T-helper 17 cell (primary cell): ENCODE measurements around the gene ZNF213. TPM values are rescaled to one million over a fixed set of nuclear protein-coding genes. Genes with fewer than 3 reads are reported as not detected.
A peak's percentile ranks its signal among the peaks of the same experiment; 100 is the strongest.

Source experiments
- ATAC-seq: fragments of 150-1000 bp; cut with Tn5 transposase; 2 replicates; pipeline ENCODE4 v1.10.0; 2021; ENCODE audit warnings: mild to moderate bottlenecking, moderate library complexity
- DNase-seq, 3 donors: peaks; one replicate each; pipeline versions ENCODE4 v3.0.0 to v3.0.0-alpha.2; 2020 to 2021
- H3K9me3 ChIP-seq: one replicate; pipeline ENCODE4 v1.7.0; 2013; ENCODE audit warnings: low read length, mild to moderate bottlenecking; ENCODE audit not compliant: control insufficient read depth, poor library complexity, severe bottlenecking
- H3K27ac Mint-ChIP-seq: one replicate; pipeline ENCODE4 v1.8.0; 2022; ENCODE audit warnings: mild to moderate bottlenecking, moderate library complexity, mixed read lengths
- H3K27me3 Mint-ChIP-seq: one replicate; pipeline ENCODE4 v1.8.0; 2022; ENCODE audit warnings: mixed read lengths
- H3K36me3 Mint-ChIP-seq: one replicate; pipeline ENCODE4 v1.8.0; 2022; ENCODE audit warnings: low read depth, mixed read lengths
- H3K4me1 Mint-ChIP-seq: one replicate; pipeline ENCODE4 v1.8.0; 2022; ENCODE audit warnings: mild to moderate bottlenecking, mixed read lengths
- H3K4me3 Mint-ChIP-seq: one replicate; pipeline ENCODE4 v1.8.0; 2022; ENCODE audit warnings: mild to moderate bottlenecking, moderate library complexity, mixed read lengths
- total RNA-seq, 4 donors: library from RNA in 2 of 4; stranded (reverse) in 2 of 4; gene quantifications; one replicate each; pipeline ENCODE4 v1.2.3 and lab custom pipeline; 2022 to 2026

ZNF213 gene
- total RNA-seq, 2 donors from 2014 or later: 3.1 to 3.4 TPM

GRCh38 chr16:3113765-3114479 is 20.9 kb upstream of the ZNF213 start:
- Mint-ChIP-seq H3K4me1 (no peaks in the 10 kb centered on the region), H3K27ac (no peak overlapping the region), H3K27me3 (peaks cover 20% of the 10 kb centered on the region), H3K36me3 (no peaks in the 10 kb centered on the region), H3K4me3 (no peak overlapping the region)
- no peak for ATAC-seq
- DNase-seq: no peak
- no peaks in the 10 kb centered on the region for H3K9me3 ChIP-seq

DNA sequence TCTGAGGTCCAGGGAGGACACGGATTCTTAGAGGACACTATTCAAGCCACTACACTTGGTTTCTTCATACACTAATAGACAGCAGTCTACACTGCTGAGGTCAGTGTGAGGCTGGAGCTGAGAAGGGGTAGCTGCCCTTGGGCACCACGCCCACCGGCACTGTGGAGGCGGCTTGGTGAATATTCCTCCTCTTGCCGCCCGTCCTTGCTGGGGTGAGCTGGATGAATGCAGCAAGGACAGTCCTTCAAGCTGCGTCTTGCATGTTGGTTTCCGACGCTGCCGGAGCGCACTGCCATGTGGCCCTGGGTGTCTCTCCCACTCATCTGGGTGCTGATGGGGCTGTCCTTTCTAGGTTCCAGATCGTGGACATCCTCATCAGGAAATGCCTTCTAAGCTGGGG is 19.8 kb upstream of the ZNF213 start:
- H3K4me3 Mint-ChIP-seq: no peak overlapping the region
- H3K4me1 Mint-ChIP-seq: no peaks in the 10 kb centered on the region
- no peaks in the 10 kb centered on the region for H3K9me3 ChIP-seq
- ATAC-seq (no peak), DNase-seq (no peak)
- no peaks in the 10 kb centered on the region for H3K36me3 Mint-ChIP-seq
- no peak overlapping the region for H3K27ac Mint-ChIP-seq
- peaks cover 20% of the 10 kb centered on the region for H3K27me3 Mint-ChIP-seq

DNA sequence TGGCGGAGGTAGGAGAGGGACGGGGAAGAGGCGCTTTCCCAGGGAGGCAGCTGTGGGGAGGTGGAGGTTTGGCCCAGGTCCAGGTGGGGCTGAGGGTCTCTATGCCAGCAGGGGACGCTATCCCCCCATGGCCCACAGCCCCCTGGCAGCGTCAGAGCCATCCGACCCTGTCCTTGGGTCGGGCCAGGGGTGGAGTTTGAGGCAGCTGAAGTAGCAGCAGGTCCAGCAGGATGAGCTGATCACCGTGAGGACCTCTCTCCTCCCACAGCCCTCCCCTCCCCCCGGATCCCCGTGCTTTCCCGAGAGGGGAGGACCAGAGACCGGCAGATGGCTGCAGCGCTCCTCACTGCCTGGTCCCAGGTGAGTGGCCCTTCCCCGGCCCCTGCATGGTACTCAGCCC is 19.3 kb upstream of the ZNF213 start:
- Mint-ChIP-seq H3K27ac (no peak overlapping the region), H3K27me3 (peaks cover 20% of the 10 kb centered on the region), H3K4me1 (no peaks in the 10 kb centered on the region), H3K36me3 (no peaks in the 10 kb centered on the region), H3K4me3 (no peak overlapping the region)
- no peaks in the 10 kb centered on the region for H3K9me3 ChIP-seq
- DNase-seq (no peak), ATAC-seq (no peak)

DNA sequence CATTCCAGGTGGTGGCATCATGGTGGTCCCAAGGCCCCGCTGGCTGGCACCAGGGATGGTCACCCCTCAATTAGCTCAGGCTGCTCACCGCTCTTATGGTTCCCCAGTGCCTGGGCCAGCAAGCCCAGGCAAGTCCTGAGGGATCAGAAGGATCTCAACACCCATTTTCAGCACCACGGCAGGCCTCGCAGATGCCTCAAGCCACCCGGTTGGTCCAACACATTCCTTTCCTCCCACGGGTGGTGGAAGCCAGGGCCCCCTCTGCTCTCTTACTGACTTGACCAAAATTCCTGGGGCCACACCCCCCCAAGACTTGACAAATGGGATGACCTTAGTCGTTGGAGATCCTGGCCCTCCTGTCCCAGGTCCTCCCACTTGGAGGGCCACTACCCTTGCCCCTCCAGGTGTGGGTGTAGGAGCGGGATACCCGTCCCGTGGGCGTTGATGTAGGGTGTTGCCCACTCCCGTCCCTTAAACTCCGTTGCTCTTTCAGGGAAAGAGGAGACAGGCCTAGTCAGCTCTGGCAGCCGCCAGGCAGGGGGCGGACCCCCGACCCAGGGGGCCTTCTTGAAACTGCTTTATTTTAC is 16.5 kb upstream of the ZNF213 start:
- Mint-ChIP-seq H3K4me3 (no peak overlapping the region), H3K27ac (no peak overlapping the region), H3K4me1 (no peaks in the 10 kb centered on the region), H3K36me3 (no peaks in the 10 kb centered on the region), H3K27me3 (peaks cover 13% of the 10 kb centered on the region)
- ATAC-seq (no peak), DNase-seq (no peak)
- H3K9me3 ChIP-seq: no peaks in the 10 kb centered on the region

GRCh38 chr16:3118846-3119245 is 16.0 kb upstream of the ZNF213 start:
- H3K27me3 Mint-ChIP-seq: peaks cover 10% of the 10 kb centered on the region
- H3K9me3 ChIP-seq: no peaks in the 10 kb centered on the region
- no peak overlapping the region for H3K4me3 Mint-ChIP-seq
- no peak overlapping the region for H3K27ac Mint-ChIP-seq
- peaks cover 3% of the 10 kb centered on the region for H3K4me1 Mint-ChIP-seq
- H3K36me3 Mint-ChIP-seq: no peaks in the 10 kb centered on the region
- ATAC-seq (no peak), DNase-seq (no peak)

GRCh38 chr16:3119286-3119685 is 15.5 kb upstream of the ZNF213 start:
- H3K9me3 ChIP-seq: no peaks in the 10 kb centered on the region
- DNase-seq (no peak), ATAC-seq (no peak)
- no peaks in the 10 kb centered on the region for H3K36me3 Mint-ChIP-seq
- H3K4me1 Mint-ChIP-seq: peaks cover 4% of the 10 kb centered on the region
- H3K4me3 Mint-ChIP-seq: no peak overlapping the region
- H3K27me3 Mint-ChIP-seq: peaks cover 10% of the 10 kb centered on the region
- no peak overlapping the region for H3K27ac Mint-ChIP-seq

DNA sequence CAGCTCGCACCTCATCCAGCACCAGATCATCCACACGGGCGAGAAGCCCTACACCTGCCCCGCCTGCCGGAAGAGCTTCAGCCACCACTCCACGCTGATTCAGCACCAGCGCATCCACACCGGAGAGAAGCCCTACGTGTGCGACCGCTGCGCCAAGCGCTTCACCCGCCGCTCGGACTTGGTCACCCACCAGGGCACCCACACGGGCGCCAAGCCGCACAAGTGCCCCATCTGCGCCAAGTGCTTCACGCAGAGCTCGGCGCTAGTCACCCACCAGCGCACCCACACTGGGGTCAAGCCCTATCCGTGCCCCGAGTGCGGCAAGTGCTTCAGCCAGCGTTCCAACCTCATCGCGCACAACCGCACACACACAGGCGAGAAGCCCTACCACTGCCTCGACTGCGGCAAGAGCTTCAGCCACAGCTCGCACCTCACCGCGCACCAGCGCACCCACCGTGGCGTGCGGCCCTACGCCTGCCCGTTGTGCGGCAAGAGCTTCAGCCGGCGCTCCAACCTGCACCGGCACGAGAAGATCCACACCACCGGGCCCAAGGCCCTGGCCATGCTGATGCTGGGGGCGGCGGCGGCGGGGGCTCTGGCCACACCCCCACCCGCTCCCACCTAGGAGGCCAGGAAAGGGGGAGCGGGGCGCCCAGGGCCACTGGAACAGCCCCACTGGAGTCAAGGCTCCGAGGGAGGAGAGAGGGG is 15.0 kb upstream of the ZNF213 start:
- H3K9me3 ChIP-seq: no peaks in the 10 kb centered on the region
- H3K4me1 Mint-ChIP-seq: peaks cover 8% of the 10 kb centered on the region
- no peak overlapping the region for H3K27ac Mint-ChIP-seq
- DNase-seq (no peak), ATAC-seq (no peak)
- no peak overlapping the region for H3K4me3 Mint-ChIP-seq
- H3K36me3 Mint-ChIP-seq: no peaks in the 10 kb centered on the region
- peaks cover 5% of the 10 kb centered on the region for H3K27me3 Mint-ChIP-seq

DNA sequence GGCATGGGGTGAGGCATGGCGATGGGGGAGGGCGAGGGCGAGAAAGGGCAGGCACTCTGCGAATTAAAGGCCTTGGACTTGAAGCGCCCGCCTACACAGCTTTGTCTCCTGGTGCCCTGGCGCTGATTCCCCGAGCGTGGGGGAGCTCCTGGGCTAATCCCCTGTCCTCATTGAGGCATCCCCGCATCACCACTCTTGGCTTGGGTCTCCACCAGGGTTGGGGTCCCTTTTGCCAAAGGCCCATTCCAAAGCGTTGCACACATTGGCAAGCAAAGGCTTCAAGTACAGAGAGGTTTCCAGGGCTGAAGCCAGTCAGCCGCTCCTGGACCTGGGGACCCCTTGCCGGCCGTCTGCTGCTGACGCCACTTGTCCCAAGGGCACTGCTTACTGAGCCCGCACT is 14.4 kb upstream of the ZNF213 start:
- peaks cover 10% of the 10 kb centered on the region for H3K4me1 Mint-ChIP-seq
- H3K27me3 Mint-ChIP-seq: no peaks in the 10 kb centered on the region
- no peak overlapping the region for H3K27ac Mint-ChIP-seq
- H3K4me3 Mint-ChIP-seq: no peak overlapping the region
- H3K9me3 ChIP-seq: no peaks in the 10 kb centered on the region
- no peak for DNase-seq
- no peaks in the 10 kb centered on the region for H3K36me3 Mint-ChIP-seq
- ATAC-seq: no peak

DNA sequence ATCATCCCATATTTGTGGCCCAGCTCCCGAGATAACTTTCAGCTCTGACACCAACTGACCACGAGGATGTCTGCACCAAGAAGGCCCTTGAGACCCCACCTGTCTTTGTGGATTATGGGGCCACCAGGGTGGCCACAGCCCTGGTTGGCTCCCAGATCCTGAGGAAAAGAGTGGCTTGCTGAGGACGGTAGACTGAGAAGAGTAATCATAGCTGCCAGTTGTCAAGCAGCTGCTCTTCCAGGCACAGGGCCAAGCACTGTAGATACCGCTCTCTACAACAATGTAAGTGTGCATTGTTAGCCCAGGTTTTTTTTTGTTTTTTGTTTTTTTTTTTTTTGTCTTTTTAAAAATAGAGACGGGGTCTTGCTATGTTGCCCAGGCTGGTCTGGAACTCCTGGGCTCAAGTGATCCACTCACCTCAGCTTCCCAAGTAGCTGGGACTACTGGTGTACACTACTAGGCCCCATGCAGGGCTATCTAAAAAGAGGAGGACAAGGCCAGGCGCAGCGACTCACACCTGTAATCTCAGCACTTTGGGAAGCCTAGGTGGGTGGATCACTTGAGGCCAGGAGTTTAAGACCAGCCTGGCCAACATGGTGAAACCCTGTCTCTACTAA is 12.9 kb upstream of the ZNF213 start:
- Mint-ChIP-seq H3K4me3 (peak overlapping the region; percentile 7), H3K27ac (no peak overlapping the region), H3K4me1 (peaks cover 13% of the 10 kb centered on the region), H3K27me3 (no peaks in the 10 kb centered on the region), H3K36me3 (no peaks in the 10 kb centered on the region)
- H3K9me3 ChIP-seq: no peaks in the 10 kb centered on the region
- DNase-seq (no peak), ATAC-seq (no peak)

GRCh38 chr16:3122926-3123570 is 11.8 kb upstream of the ZNF213 start:
- Mint-ChIP-seq H3K27me3 (no peaks in the 10 kb centered on the region), H3K27ac (peak overlapping the region; percentile 85)
- ATAC-seq: no peak

GRCh38 chr16:3123986-3124886 is 10.6 kb upstream of the ZNF213 start:
- ATAC-seq: peak; percentile 91
- Mint-ChIP-seq H3K27me3 (no peaks in the 10 kb centered on the region), H3K27ac (peak overlapping the region; percentile 85), H3K4me1 (peaks cover 13% of the 10 kb centered on the region), H3K36me3 (no peaks in the 10 kb centered on the region), H3K4me3 (peak overlapping the region; percentile 96)
- no peaks in the 10 kb centered on the region for H3K9me3 ChIP-seq
- DNase-seq: peak; percentile 93 to 96 (median 95)

More at GRCh38 chr16:3122926-3123570, 11.8 kb upstream of the ZNF213 start:
- DNase-seq: no peak
- Mint-ChIP-seq H3K4me3 (peak overlapping the region; percentile 96), H3K4me1 (peaks cover 13% of the 10 kb centered on the region), H3K36me3 (no peaks in the 10 kb centered on the region)
- no peaks in the 10 kb centered on the region for H3K9me3 ChIP-seq

GRCh38 chr16:3127745-3128144 is 7.1 kb upstream of the ZNF213 start:
- Mint-ChIP-seq H3K27me3 (no peaks in the 10 kb centered on the region), H3K36me3 (no peaks in the 10 kb centered on the region), H3K27ac (no peak overlapping the region), H3K4me1 (peaks cover 19% of the 10 kb centered on the region), H3K4me3 (no peak overlapping the region)
- DNase-seq (no peak), ATAC-seq (no peak)
- no peaks in the 10 kb centered on the region for H3K9me3 ChIP-seq
